ENCODE data around the gene TMEM109.

Gene TMEM109

GRCh38 chr11:60910711-60911380, 3.1 kb upstream of the TMEM109 start:
- no peak for DNase-seq

DNA sequence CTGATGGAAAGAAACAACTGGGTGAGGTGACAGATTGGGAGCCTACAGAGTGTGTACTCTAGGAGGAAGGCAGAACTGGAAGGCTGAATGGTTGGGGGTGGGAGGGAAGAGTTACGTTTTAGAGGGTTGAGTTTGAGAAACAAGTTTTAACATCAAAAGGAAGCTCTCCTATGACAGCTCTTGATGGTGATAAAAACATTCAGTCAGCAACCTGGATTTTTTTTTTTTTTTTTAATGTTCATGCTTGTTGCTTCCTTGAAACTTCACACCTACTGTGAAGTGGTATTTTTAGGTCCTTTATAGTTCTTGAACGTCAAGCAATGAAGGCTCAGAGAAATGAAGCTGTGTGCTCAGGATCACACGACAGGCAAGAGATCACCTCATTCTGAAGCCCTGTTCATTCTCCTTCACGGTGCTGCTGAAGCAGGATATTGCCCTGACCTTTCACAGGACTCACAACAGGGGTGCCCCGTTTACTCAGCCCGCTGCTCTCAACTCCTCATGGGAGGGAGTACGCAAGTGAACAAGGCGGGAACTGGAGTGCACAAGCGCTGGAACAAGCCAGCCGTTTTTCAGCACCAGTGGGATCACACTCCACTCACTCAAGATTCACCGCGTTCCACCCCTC, 1.6 kb upstream of the TMEM109 start:
- DNase-seq, result no peak

- no peak for DNase-seq
Observed at GRCh38 chr11:60912851-60913528, 968 bp upstream of the TMEM109 start.

DNA sequence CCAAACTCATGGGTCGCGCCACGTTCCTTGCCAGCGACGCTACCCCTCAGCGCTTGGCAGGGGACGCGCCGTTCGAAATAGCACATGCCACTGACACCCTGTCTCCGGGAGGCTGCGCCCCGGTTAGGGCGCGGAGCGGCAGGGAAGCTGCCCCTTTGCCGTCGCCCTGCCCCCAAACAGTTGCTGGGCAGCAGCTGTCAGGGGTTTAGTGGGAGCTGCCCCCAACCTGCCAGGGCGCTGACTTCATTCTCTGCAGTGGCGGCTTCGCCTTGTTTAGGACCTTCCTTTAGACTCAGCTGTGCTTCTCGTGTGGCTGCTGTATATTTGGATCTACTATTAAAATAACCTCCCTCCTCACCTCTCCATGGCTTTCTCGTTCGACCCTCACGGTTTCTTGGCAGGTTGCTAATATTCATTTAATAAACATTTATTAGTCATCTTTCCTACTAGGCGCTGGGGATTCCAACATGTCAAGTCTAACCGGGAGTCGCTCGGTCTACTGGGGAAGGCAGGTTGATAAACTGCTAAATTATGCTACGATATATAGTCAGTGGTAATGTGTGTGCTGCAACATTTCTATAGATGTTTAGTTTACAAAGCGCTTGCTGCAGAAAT, 782 bp downstream of the TMEM109 start:
- no peak for DNase-seq

DNA sequence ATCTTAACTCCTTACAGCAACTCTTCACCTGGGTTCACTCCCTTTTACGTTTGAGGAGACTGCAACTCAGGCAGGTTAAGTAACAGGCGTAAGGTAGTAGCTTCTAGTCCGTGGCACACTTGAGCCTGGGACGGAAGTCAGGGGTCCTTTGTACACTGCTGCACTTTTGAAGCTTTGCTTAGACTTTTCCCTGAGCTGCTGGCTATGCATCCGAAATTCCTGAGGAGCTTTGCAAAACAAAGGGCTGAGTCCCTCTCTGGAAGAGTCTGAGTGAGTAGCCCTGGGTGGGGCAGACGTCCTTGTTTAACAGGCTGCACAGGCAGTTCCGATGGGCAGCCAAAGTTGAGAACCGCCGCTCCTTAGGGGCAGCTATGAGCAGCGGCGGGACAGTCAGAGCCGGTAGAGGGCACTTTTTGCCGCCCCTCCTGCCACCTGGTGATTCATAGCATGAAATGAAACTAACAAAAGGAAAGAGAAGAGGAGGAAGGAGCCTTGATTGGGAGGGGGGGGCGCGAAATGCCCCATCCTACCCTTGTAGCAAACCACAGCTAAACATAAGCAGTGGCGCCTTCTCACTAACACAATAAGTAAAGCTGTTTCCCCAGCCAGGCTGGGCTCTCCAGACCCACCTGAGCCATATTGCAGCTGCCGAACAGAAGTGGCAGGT, 1.4 kb downstream of the TMEM109 start:
- DNase-seq, result peak; percentile 43

DNA sequence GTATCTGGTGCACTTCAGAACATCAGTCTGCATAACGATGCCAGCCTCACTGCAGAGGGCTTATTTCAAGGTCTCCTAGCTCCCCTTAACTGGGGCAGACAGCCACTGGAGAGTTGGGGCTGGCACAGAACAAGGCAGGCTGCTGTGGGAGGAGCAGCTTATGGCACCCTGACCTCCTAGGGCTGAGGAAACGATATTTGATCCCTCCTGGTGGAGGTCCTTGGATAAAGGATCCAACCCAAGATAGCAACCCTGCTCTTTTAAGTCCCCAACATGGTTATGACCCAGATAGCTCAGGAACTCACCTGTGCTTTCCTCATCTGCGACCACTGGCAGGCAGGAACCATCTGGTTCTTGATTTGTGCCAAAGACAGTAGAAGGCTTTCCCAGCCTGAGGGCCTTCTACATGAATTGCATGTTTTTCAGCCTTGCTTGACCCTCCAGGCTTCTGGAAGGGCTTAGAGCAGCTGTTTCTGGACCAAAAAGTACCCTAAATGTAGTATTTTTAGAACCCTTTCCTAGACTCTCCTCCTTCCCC, 2.8 kb downstream of the TMEM109 start:
- DNase-seq, result no peak

DNA sequence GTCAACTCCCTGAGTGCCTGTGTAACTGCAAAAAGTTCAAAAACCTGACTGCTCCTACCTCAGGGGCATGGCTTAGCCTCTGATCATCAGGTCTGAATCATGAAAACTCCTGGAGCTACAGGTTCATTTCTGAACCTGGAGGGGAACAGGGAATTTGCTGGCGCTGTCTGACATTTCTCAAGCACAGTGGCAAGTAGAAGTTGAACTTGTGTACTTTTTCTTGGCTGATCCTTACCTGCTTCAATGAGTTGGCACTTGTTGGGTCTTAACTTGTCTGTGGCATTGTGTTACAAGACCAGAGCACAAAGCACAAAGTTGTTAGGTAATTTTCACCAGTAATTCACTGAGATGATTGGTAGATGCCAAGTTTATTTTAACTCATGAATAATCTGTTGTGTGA, 3.3 kb downstream of the TMEM109 start:
- no peak for DNase-seq

DNA sequence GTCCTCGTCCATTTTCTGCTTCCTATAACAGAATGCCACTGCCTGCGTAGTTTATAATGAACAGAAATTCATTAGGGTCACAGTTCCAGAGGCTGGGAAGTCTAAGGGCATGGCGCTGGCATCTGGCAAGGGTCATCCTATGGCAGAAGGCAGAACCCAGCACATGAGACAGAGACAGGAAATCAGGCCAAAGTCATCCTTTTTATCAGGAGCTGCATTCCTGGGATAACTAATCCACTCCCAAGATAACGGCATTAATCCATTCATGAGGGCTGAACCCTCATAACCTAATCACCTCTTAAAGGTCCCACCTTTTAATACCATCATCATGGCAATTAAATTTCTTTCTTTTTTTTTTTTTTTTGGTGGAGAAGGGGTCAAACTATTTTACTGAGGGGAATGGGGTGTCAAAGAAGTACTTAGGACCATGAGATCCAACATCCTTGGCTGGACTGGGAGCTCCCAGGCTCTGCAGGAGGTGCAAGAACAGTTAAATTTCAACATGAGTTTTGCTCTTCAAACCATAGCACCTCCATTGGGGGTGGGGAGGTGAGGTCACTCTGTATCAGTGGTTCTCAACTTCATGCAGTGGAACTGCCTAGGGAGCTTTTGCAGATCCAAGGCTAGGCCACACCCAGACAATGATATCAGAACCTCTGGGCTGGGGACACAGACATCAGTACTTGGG, 4.4 kb downstream of the TMEM109 start:
- no peak for DNase-seq

DNA sequence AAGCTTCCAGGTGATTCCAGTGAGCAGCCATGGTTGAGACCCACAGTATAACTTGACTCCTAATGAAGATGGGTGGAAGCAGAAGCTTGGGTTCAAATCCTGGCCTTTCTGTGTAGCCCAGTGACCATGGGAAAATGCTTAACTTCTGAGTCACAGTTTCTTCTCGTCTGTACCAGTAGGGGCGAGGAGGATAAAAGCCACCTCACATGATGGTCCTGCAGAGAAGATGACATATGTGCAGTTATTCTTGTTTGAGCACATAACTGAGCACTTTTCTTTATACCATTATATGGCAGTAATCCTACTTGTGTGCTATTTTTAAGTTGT, 4.9 kb downstream of the TMEM109 start:
- no peak for DNase-seq

DNA sequence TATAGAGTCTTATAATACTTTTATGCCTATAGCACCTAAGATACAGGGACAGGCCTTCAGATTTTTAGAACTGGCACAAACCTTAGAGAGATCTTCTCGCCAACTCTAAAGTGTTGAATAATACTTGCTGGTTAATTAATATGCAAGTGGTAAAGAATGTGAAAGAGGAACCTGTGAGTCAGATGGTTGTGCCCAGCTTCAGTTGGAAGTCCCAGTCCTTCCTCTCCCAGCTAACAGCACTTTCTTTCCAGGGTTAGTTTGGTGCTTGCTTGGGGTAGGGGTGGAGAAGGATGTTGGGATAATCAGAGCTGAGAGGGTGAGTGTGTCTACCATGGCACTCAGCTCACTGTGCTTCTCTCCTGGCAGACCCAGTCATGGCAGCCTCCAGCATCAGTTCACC, 5.4 kb downstream of the TMEM109 start:
- DNase-seq, result no peak

DNA sequence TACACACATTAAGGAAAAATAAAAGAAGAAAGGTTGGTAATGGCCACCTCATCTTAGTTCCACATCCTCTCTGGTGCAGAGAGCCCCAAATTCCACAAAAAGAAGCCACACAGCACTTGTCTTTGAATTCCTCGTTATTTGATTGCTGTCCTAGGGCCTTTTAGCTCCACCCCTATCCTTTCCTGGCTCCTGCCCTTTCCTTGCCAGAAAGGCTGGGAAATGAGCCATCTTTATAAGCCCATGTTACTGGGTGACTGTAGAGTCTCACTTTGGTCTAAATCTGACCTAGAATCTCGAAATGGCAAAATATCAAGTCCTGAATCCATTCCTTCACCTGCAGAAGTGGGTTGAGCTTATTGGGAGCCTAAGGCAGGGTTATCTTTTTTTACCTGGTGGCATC, 6.0 kb downstream of the TMEM109 start:
- DNase-seq, result no peak

DNA sequence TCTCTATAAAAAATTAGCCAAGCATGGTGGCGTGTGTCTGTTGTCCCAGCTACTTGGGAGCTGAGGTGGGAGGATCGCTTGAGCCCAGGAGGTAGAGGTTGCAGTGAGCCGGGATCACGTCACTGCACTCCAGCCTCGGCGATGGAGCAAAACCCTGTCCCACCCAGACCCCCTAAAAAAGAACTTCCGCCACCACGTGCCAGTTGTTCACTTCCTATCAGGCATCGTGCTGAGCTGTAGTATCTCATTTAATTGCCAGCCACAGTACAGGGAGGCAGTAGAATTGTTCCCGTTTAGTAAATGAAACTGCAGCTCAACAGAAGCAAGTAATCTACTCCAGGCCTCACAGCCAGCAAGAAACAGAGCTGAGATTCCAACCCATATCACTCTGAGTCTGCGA, 7.3 kb downstream of the TMEM109 start:
- no peak for DNase-seq

DNA sequence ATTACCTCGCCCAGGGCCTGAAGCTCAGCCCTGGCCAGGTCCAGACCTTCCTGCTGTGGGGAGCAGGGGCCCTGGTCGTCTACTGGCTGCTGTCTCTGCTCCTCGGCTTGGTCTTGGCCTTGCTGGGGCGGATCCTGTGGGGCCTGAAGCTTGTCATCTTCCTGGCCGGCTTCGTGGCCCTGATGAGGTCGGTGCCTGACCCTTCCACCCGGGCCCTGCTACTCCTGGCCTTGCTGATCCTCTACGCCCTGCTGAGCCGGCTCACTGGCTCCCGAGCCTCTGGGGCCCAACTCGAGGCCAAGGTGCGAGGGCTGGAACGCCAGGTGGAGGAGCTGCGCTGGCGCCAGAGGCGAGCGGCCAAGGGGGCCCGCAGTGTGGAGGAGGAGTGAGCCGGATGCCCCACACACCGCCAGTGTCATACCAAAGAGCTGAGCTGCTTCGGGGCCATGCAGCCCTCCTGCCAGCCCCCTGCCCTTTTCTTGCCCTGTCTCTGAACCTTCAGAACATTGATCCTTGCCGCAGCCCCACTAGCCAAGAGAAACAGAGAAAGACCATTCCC, 7.9 kb downstream of the TMEM109 start:
- no peak for DNase-seq

- no peak for DNase-seq
Observed at GRCh38 chr11:60922906-60923305, 8.9 kb downstream of the TMEM109 start.

GRCh38 chr11:60923326-60923725, 9.4 kb downstream of the TMEM109 start:
- no peak for DNase-seq

DNA sequence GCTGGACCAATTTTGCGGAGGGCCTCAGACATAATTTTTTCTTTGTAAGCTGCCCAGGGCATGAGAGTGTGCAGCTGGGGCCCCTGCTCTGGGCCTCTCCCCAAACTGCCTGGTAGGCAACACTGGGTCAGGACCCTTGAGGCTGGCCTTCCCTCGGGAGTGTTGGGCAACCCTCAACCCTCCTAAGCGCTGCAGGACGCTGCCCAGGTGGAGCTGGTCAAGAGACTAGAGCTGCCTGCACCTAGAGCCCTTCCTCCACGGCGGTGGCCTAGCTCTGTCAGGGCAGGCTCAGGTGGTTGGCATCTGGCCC, 9.8 kb downstream of the TMEM109 start:
- no peak for DNase-seq

DNA sequence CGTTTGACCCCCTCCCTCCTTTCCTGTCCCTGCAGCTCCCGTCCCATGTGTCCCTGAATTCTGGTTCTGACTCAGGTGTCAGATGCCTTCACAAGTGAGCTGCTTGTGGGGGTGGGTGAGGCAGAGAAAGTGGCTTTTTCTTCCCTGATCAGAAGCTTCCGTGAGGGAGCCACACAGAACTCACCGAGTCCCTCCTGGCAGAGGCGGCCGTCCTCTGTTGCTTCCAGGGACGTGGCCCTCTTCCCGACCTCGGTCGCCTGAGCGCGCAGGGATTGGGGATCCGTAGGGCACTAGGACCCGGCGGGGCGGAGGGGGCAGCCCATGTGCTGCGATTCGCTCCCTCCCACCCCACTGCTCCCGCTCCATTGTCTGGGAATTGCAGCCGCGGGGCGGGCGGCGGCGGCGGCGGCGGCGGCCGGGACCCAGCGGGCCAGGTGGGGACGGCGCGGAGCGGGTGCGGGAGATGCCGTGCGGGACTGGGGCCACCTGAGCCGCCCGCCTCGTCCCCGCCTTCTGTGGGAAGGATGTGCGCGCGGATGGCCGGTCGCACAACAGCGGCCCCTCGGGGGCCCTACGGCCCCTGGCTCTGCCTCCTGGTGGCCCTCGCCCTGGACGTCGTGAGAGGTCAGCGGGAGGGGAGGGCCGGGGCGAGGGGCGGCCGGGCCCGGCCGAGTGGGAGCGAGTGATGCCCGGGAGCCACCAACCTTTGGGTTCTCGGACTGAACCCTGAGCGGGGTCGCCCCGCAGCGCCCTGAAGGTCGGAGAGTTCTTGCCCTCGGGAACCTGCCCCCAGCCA, 10.3 kb downstream of the TMEM109 start, which contains the start of gene TMEM132A:
TMEM132A (plus strand) TSS at position 351 of the 796 bp plus-strand sequence; CDS start at position 525, 174 bp downstream.
- DNase-seq, result peak; percentile 64

DNA sequence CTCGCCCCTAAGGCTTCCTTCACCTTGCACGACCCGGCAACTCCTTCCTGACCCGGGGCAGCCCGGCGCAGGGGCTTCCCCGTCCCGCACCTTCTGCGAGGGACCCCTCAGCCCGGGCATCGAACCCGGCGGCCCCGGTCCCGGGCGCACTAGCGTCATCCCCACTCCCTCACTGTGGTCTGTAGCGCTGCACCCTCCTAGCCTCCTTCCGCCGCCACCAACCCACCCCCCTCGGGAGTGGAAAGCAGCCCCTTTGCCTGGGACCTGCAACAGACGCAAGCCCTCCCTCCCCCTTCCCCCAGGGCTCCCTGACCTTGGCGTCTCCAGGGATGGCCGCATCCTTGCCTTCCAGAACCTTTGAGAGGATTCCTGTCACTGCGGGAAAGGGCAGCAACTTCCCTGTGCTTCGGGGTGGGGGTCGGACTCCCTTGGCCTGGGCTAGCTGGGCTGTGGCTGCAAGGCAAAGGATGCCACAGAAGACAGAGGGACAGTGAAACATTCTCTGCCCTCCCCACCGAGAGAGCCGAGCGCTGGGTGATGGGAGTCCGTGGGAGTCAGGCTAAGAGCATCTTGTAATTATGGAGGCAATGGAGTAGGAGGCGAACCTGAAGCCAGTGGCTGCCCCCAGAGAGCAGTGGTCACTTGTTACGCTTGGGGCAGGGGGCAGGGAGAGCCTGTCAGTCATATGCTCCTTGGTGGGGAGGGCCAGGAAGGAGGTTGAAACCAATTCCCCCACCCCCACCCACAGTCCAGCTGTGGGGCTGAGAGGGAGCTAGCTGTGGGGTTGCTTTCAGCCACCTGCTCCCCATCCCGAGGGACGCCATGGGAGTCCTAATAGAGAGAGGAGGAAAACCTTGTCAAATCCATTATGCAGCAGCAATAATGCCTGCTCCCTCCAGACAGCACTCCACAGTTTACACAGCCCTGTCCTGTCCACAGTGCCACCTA, 11.2 kb downstream of the TMEM109 start:
- DNase-seq, result no peak

DNA sequence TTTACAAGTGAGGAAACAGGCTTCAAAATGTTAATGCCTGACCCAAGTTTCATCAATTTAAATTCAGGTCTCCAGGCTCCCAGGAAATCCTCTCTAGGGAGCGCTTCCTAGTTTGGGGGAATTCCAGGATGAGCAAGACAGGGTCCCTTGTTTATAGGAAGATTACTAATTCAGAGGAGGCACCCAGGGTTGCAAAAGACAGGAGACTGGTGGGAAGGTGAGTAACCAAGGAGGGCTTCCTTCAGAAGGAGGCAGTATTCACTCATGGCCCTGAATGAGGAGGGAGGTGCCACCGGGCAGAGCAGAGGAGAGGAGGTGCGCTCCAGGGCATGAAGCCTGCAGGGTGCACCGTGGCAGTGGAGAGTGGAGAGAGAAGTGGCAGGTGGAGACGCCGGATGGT, 11.9 kb downstream of the TMEM109 start:
- DNase-seq, result no peak

DNA sequence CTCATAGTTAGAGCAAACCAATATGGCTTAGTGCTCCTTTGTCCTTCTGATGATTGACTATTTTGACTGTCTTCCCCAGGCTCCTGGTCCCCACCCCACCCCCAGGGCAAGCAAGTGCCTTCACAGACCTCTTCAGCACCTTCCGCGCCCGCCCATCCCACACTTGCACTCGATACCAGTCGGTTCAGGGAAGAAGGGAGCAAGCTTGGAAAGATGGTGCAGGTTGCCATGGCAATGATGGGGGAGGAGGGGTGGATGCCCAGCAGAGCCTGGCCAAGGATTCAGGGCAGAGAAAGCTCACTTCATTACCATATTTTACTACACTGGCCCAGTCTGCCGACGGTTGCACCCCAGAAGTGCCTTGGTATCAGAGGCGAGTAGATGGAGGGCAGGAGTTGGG, 12.5 kb downstream of the TMEM109 start:
- DNase-seq, result no peak

All from fibroblast of upper back skin (primary cell).